ENCODE measurements around the gene KIAA0319L. TPM values are rescaled to one million over a fixed set of nuclear protein-coding genes. Genes with fewer than 3 reads are reported as not detected.

The KIAA0319L gene
- total RNA-seq, 1 experiment from 2014 or later = 72.6 TPM

DNA sequence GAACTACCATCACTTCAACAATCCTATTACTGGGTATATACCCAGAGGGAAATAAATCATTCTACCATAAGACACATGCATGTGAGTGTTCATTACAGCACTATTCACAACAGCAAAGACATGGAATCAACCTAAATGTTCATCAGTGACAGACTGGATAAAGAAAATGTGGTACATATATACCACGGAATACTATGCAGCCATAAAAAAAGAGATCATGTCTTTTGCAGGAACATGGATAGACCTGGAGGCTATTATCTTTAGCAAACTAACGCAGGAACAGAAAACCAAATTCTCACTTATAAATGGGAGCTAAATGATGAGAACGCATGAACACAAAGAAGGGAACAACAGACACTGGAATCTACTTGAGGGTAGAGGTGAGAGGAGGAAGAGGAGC lies 39.0 kb downstream of the KIAA0319L start:
- H3K27me3 Mint-ChIP-seq (ENCODE audit: unreplicated experiment) = no peaks in the 10 kb centered on the region
- intact Hi-C loops (cut with micrococcal nuclease; ENCODE audit: unreplicated experiment) = no loop called here
- no peak for TF ChIP-seq CTCF (IDR thresholded peaks at IDR 0.05; ENCODE audit: unreplicated experiment)
- peaks cover 27% of the 10 kb centered on the region for H3K9me3 Mint-ChIP-seq (ENCODE audit: low read depth, unreplicated experiment)
- no TSS peak for BruUV-seq (replicated peaks)
- CTCF ChIA-PET = interaction anchor here (0.7 kb wide), 1 partner anchor 43 kb away, joined by 3 read pairs; no protein-coding TSS in a partner anchor
- DNase-seq = no peak
- no peak overlapping the region for H3K4me3 Mint-ChIP-seq (ENCODE audit: low read depth, unreplicated experiment)
- peaks cover 3% of the 10 kb centered on the region for H3K36me3 Mint-ChIP-seq (ENCODE audit: insufficient read depth, unreplicated experiment)
- H3K27ac Mint-ChIP-seq (ENCODE audit: unreplicated experiment) = no peak overlapping the region
- peaks cover 11% of the 10 kb centered on the region for H3K4me1 Mint-ChIP-seq (ENCODE audit: low read depth, unreplicated experiment)

DNA sequence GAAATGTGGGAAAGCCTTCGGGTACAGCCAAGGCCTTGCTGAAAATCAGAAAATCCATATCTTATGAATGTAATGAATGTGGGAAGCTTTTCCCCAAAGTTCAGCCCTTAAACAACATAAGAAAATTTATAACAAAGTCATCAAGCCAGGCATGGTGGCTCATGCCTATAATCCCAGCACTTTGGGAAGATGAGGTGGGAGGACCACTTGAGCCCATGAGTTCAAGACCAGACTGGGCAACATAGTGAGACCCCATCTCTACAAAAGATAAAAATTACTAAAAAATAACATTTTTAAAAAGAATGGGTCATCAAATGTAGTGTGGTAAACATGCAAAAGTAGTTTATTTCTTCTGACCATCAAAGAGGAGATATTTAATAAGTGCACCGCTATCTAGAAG lies 45.9 kb downstream of the KIAA0319L start:
- Mint-ChIP-seq H3K9me3 (ENCODE audit: low read depth, unreplicated experiment) (peaks cover 5% of the 10 kb centered on the region), H3K27ac (ENCODE audit: unreplicated experiment) (no peak overlapping the region), H3K4me3 (ENCODE audit: low read depth, unreplicated experiment) (no peak overlapping the region), H3K27me3 (ENCODE audit: unreplicated experiment) (no peaks in the 10 kb centered on the region), H3K4me1 (ENCODE audit: low read depth, unreplicated experiment) (peaks cover 27% of the 10 kb centered on the region), H3K36me3 (ENCODE audit: insufficient read depth, unreplicated experiment) (no peaks in the 10 kb centered on the region)
- TF ChIP-seq CTCF (IDR thresholded peaks at IDR 0.05; ENCODE audit: unreplicated experiment) = no peak
- no TSS peak for BruUV-seq (replicated peaks)
- CTCF ChIA-PET = no interaction called here
- intact Hi-C loops (cut with micrococcal nuclease; ENCODE audit: unreplicated experiment) = no loop called here
- no peak for DNase-seq

DNA sequence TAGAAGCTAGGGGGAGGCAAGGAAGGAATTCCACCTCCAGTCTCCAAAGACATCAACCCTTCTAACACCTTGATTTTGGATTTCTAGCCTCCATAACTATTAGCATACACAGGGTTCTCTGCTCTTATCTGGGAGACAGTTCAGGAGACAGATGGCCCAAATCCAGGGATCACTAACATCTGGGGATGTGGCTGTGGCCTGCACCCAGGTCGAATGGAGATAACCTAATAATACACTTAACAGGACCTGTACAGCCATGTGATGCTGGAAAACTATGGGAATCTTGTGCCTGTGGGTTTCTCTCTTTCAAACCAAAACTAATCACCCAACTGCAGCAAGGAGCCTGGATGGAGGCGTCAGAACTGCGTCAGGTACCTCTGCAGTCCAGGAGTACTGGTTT lies 47.6 kb downstream of the KIAA0319L start:
- Mint-ChIP-seq H3K27ac (ENCODE audit: unreplicated experiment) (no peak overlapping the region), H3K27me3 (ENCODE audit: unreplicated experiment) (no peaks in the 10 kb centered on the region), H3K36me3 (ENCODE audit: insufficient read depth, unreplicated experiment) (peaks cover 4% of the 10 kb centered on the region), H3K4me3 (ENCODE audit: low read depth, unreplicated experiment) (no peak overlapping the region), H3K4me1 (ENCODE audit: low read depth, unreplicated experiment) (peaks cover 32% of the 10 kb centered on the region), H3K9me3 (ENCODE audit: low read depth, unreplicated experiment) (no peaks in the 10 kb centered on the region)
- no peak for DNase-seq
- intact Hi-C loops (cut with micrococcal nuclease; ENCODE audit: unreplicated experiment) = loop anchor here (5.0 kb wide), 2 partner anchors 33 to 42 kb away; no protein-coding TSS in a partner anchor
- TF ChIP-seq CTCF (IDR thresholded peaks at IDR 0.05; ENCODE audit: unreplicated experiment) = no peak
- CTCF ChIA-PET = no interaction called here
- no TSS peak for BruUV-seq (replicated peaks)

- Mint-ChIP-seq H3K36me3 (ENCODE audit: insufficient read depth, unreplicated experiment) (peaks cover 4% of the 10 kb centered on the region), H3K4me1 (ENCODE audit: low read depth, unreplicated experiment) (peaks cover 32% of the 10 kb centered on the region), H3K27me3 (ENCODE audit: unreplicated experiment) (no peaks in the 10 kb centered on the region), H3K4me3 (ENCODE audit: low read depth, unreplicated experiment) (no peak overlapping the region), H3K9me3 (ENCODE audit: low read depth, unreplicated experiment) (no peaks in the 10 kb centered on the region), H3K27ac (ENCODE audit: unreplicated experiment) (no peak overlapping the region)
- no peak for DNase-seq
- CTCF ChIA-PET = no interaction called here
- intact Hi-C loops (cut with micrococcal nuclease; ENCODE audit: unreplicated experiment) = loop anchor here (5.0 kb wide), 2 partner anchors 34 to 41 kb away; no protein-coding TSS in a partner anchor
- no TSS peak for BruUV-seq (replicated peaks)
- no peak for TF ChIP-seq CTCF (IDR thresholded peaks at IDR 0.05; ENCODE audit: unreplicated experiment)
These were observed 49.3 kb downstream of the KIAA0319L start for GRCh38 chr1:35507947-35508346.

All from Calu3 (cell line).